ENCODE results near the gene RORC. TPM values are rescaled to one million over a fixed set of nuclear protein-coding genes. Genes with fewer than 3 reads are reported as not detected.

RORC gene
- total RNA-seq, 1 donor from 2014 or later = not detected

DNA sequence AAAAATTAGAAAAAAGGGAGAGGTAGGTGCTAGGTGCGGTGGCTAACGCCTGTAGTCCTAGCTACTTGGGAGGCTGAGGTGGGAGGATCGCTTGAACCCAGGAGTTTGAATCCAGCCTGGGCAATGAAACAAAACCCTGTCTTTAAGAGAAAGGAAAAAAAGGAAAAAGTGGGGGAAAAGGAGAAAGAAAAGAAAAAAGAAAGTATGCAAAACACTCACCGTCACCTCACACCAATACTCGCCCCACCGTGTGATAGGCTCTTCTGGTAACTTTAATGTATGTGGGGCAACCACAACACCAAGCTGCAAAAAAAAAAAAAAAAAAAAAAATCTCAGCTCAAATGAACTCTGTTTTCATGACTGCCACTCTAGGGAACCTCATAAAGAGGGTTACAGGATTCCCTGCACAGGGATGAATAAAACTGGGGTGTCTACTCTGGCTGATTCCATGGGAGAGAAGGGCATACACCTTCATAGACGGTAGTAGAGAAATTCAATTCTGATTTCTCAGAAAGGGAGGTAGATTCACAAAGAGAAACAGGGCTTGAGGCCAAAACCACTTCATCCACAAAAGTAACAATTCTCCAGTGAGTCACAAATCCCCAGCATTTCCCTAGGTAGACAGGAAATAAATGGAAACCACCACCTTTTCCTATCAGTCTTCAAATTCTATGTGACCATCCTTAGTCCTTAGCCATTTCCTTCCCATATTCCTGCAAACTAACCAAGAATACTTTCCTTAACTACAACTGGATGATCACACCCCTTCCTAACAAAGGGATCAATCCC lies 70.8 kb downstream of the RORC start:
- H3K4me1 Mint-ChIP-seq (ENCODE audit: low read depth) = peaks cover 19% of the 10 kb centered on the region
- no peak for DNase-seq (ENCODE audit: low spot score)
- H3K4me3 Mint-ChIP-seq (ENCODE audit: unreplicated experiment) = no peak overlapping the region
- no peaks in the 10 kb centered on the region for H3K27me3 Mint-ChIP-seq (ENCODE audit: low read depth)
- H3K36me3 Mint-ChIP-seq (ENCODE audit: low read depth) = peaks cover 20% of the 10 kb centered on the region
- TF ChIP-seq, protein P1, sequence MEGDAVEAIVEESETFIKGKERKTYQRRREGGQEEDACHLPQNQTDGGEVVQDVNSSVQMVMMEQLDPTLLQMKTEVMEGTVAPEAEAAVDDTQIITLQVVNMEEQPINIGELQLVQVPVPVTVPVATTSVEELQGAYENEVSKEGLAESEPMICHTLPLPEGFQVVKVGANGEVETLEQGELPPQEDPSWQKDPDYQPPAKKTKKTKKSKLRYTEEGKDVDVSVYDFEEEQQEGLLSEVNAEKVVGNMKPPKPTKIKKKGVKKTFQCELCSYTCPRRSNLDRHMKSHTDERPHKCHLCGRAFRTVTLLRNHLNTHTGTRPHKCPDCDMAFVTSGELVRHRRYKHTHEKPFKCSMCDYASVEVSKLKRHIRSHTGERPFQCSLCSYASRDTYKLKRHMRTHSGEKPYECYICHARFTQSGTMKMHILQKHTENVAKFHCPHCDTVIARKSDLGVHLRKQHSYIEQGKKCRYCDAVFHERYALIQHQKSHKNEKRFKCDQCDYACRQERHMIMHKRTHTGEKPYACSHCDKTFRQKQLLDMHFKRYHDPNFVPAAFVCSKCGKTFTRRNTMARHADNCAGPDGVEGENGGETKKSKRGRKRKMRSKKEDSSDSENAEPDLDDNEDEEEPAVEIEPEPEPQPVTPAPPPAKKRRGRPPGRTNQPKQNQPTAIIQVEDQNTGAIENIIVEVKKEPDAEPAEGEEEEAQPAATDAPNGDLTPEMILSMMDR (IDR thresholded peaks at IDR 0.05) = no peak
- H3K9me3 Mint-ChIP-seq (ENCODE audit: low read depth) = no peaks in the 10 kb centered on the region
- no peak overlapping the region for H3K27ac Mint-ChIP-seq (ENCODE audit: unreplicated experiment)

DNA sequence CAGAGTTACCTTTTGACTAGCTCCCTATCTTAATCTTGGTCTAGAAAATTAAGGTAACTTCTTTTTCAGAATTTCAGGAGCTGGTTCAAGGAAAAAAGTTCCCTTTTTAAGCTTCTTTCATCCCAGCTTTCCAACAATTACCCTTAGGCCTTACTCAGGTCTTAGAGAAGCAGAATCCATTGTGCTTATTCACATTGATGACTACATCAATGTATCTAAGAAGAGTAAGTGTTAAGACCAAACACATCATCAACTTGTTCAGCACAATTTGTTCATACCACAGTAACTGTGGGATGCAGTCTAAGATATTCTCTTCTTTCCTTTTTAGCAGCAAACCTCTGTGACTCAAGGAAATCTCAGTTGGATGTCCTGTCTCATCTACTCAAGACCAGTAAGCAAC lies 72.4 kb downstream of the RORC start:
- Mint-ChIP-seq H3K27ac (ENCODE audit: unreplicated experiment) (no peak overlapping the region), H3K27me3 (ENCODE audit: low read depth) (no peaks in the 10 kb centered on the region), H3K4me1 (ENCODE audit: low read depth) (peaks cover 16% of the 10 kb centered on the region), H3K36me3 (ENCODE audit: low read depth) (peaks cover 20% of the 10 kb centered on the region), H3K4me3 (ENCODE audit: unreplicated experiment) (no peak overlapping the region), H3K9me3 (ENCODE audit: low read depth) (no peaks in the 10 kb centered on the region)
- DNase-seq (ENCODE audit: low spot score) = no peak
- TF ChIP-seq, protein P1 (IDR thresholded peaks at IDR 0.05) = no peak

DNA sequence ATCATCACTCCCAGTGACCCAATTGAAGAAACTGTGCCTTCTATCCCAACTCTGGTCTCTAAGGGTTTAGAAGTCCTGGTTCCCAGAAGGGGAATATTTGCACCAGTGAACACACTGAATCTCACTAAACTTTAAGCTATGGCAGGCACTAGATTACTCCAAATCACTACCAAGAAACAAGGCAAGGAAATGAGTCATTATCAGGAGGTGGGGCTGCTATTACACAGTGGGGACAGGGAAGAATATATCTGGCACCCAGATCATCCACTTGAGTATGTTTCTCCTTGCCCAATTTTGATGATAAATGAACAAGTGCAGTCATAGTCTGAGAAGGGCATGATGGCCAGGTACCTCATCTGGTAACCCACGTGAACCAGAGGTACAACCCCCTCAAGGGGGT lies 75.3 kb downstream of the RORC start:
- H3K27ac Mint-ChIP-seq (ENCODE audit: unreplicated experiment) = no peak overlapping the region
- H3K4me1 Mint-ChIP-seq (ENCODE audit: low read depth) = no peaks in the 10 kb centered on the region
- TF ChIP-seq, protein P1 (IDR thresholded peaks at IDR 0.05) = no peak
- DNase-seq (ENCODE audit: low spot score) = no peak
- no peaks in the 10 kb centered on the region for H3K9me3 Mint-ChIP-seq (ENCODE audit: low read depth)
- no peak overlapping the region for H3K4me3 Mint-ChIP-seq (ENCODE audit: unreplicated experiment)
- peaks cover 3% of the 10 kb centered on the region for H3K27me3 Mint-ChIP-seq (ENCODE audit: low read depth)
- peaks cover 15% of the 10 kb centered on the region for H3K36me3 Mint-ChIP-seq (ENCODE audit: low read depth)

Other genes starting within 250 kb of the RORC start
- 39.0 to 39.5 TPM (median 39.3 TPM) in 3 replicates for gene SNX27, start 219.8 kb downstream of the RORC start, total RNA-seq
- gene CELF3, start 115.0 kb downstream of the RORC start, total RNA-seq = not detected in 3 replicates
- not detected in 3 replicates for gene RIIAD1, start 110.3 kb downstream of the RORC start, total RNA-seq
- 48.3 to 58.2 TPM (median 55.5 TPM) in 3 replicates for gene MRPL9, start 68.3 kb downstream of the RORC start, total RNA-seq
- 4.7 to 6.8 TPM (median 6.4 TPM) in 3 replicates for gene TDRKH, start 41.3 kb downstream of the RORC start, total RNA-seq
- gene LINGO4, start 26.4 kb downstream of the RORC start, total RNA-seq = not detected in 3 replicates
- not detected in 3 replicates for gene C2CD4D, start 8.0 kb upstream of the RORC start, total RNA-seq
- gene THEM5, start 21.9 kb upstream of the RORC start, total RNA-seq = not detected in 3 replicates
- 6.9 to 12.5 TPM (median 7.0 TPM) in 3 replicates for gene THEM4, start 77.7 kb upstream of the RORC start, total RNA-seq
- 454 to 578 TPM (median 560 TPM) in 3 replicates for gene S100A10, start 162.1 kb upstream of the RORC start, total RNA-seq
- gene S100A11, start 205.2 kb upstream of the RORC start, total RNA-seq = 546 to 749 TPM (median 741 TPM) in 3 replicates

All from chondrocyte (in vitro differentiated cells).